B cell (primary cell): ENCODE measurements around the gene ERGIC1. TPM values are rescaled to one million over a fixed set of nuclear protein-coding genes. Genes with fewer than 3 reads are reported as not detected.

Source experiments
- ATAC-seq: fragments of 200-7000 bp; cut with Tn5 transposase; one replicate; pipeline ENCODE4 v1.10.0; 2021; ENCODE audit warnings: low read depth, mild to moderate bottlenecking, moderate number of reproducible peaks, moderate library complexity
- CTCF ChIA-PET: fragments of 350-600 bp; sonication (Branson Sonifier 250); formaldehyde crosslinking; loops from one replicate; lab custom pipeline; 2021; ENCODE audit warnings: antibody characterized with exemption, inconsistent platforms; lab: Charles Lee
- POLR2A ChIA-PET: fragments of 350-600 bp; sonication (Branson Sonifier 250); formaldehyde crosslinking; loops from one replicate; lab custom pipeline; 2021; ENCODE audit warnings: antibody characterized with exemption; lab: Charles Lee
- DNase-seq: peaks from one replicate; pipeline ENCODE4 v3.0.0; 2013
- H2AFZ ChIP-seq: 2 replicates; pipeline ENCODE4 v1.6.1; 2012; ENCODE audit warnings: mild to moderate bottlenecking, low read depth, low read length; ENCODE audit not compliant: insufficient read depth, poor library complexity, severe bottlenecking
- H3K27ac ChIP-seq, 2 donors: 1 replicate in 1 of 2; 2 replicates in 1 of 2; pipeline ENCODE4 v1.5.1; 2012 to 2013; ENCODE audit warnings: low read length in 2 of 2, mild to moderate bottlenecking in 2 of 2, moderate library complexity in 1 of 2
- H3K27me3 ChIP-seq, 4 experiments: fragments of 200-600 bp in 1 of 4; sonication (generic) in 1 of 4; replicated peaks in 1 of 4; 1 replicate in 2 of 4; 2 replicates in 2 of 4; pipeline versions ENCODE4 v1.6.1 to v1.7.0; 2013 to 2016; ENCODE audit warnings: low read length in 3 of 4, mild to moderate bottlenecking in 2 of 4, mixed read lengths in 1 of 4, moderate library complexity in 1 of 4; ENCODE audit not compliant: insufficient read depth in 4 of 4, control insufficient read depth in 3 of 4; ENCODE audit errors: control extremely low read depth in 1 of 4
- H3K36me3 ChIP-seq, 2 experiments: replicated peaks in 1 of 2; 1 replicate in 1 of 2; 2 replicates in 1 of 2; pipeline versions ENCODE4 v1.6.1 to v1.7.1; 2013; ENCODE audit warnings: low read length in 1 of 2; ENCODE audit not compliant: insufficient read depth in 2 of 2, control insufficient read depth in 1 of 2; ENCODE audit errors: control extremely low read depth in 1 of 2, extremely low read depth in 1 of 2
- H3K4me1 ChIP-seq, 2 donors: fragments of 200-600 bp in 1 of 2; sonication (generic) in 1 of 2; 1 replicate in 1 of 2; 2 replicates in 1 of 2; pipeline versions ENCODE4 v1.5.1 to v1.6.1; 2013 to 2017; ENCODE audit warnings: low read length in 2 of 2; ENCODE audit not compliant: control insufficient read depth in 2 of 2, insufficient read depth in 2 of 2
- H3K4me2 ChIP-seq: replicated peaks from 2 replicates; pipeline ENCODE3; 2012; ENCODE audit warnings: mild to moderate bottlenecking, low read depth, low read length; ENCODE audit not compliant: poor library complexity, severe bottlenecking
- H3K4me3 ChIP-seq, 5 experiments: fragments of 200-600 bp in 1 of 5; sonication (generic) in 1 of 5; 1 replicate in 3 of 5; 2 replicates in 2 of 5; pipeline versions ENCODE4 v1.5.1 to v1.7.0; 2011 to 2016; ENCODE audit warnings: low read length in 4 of 5, mild to moderate bottlenecking in 4 of 5, low read depth in 2 of 5, control low read depth in 1 of 5, moderate library complexity in 1 of 5; ENCODE audit not compliant: insufficient read depth in 1 of 5; ENCODE audit errors: control extremely low read depth in 1 of 5, extremely low read depth in 1 of 5
- H3K79me2 ChIP-seq: fragments of 200-600 bp; sonication (generic); one replicate; pipeline ENCODE4 v1.6.0; 2016; ENCODE audit warnings: low read length; ENCODE audit not compliant: control insufficient read depth, insufficient read depth
- H3K9ac ChIP-seq: fragments of 200-600 bp; sonication (generic); 2 replicates; pipeline ENCODE4 v1.6.1; 2017; ENCODE audit warnings: mild to moderate bottlenecking, low read length, moderate library complexity
- H3K9me3 ChIP-seq, 3 donors: one replicate each; pipeline versions ENCODE4 v1.6.1 to v1.7.1; 2013; ENCODE audit warnings: low read length in 2 of 3; ENCODE audit not compliant: control insufficient read depth in 2 of 3, insufficient read depth in 1 of 3; ENCODE audit errors: control extremely low read depth in 1 of 3
- H4K20me1 ChIP-seq: 2 replicates; pipeline ENCODE4 v1.6.0; 2012; ENCODE audit warnings: mild to moderate bottlenecking, low read length; ENCODE audit not compliant: insufficient read depth, control insufficient read depth, poor library complexity, severe bottlenecking
- H3K27ac Mint-ChIP-seq: one replicate; pipeline ENCODE4 v1.8.0; 2021; ENCODE audit warnings: mixed read lengths
- H3K27me3 Mint-ChIP-seq: one replicate; pipeline ENCODE4 v1.8.0; 2021; ENCODE audit warnings: mixed read lengths
- H3K4me1 Mint-ChIP-seq: one replicate; pipeline ENCODE4 v1.8.0; 2021; ENCODE audit warnings: mixed read lengths
- H3K4me3 Mint-ChIP-seq: one replicate; pipeline ENCODE4 v1.8.0; 2021; ENCODE audit warnings: mixed read lengths
- H3K9me3 Mint-ChIP-seq: one replicate; pipeline ENCODE4 v1.8.0; 2022; ENCODE audit warnings: mixed read lengths; ENCODE audit not compliant: insufficient read depth
- CTCF ChIP-seq: fragments of 200-600 bp; IDR thresholded peaks from one replicate; pipeline ENCODE4 v1.8.0; 2022; ENCODE audit warnings: antibody characterized with exemption, mild to moderate bottlenecking
- EZH2 ChIP-seq: IDR thresholded peaks from 2 replicates; pipeline ENCODE4 v1.6.1; 2012; ENCODE audit warnings: borderline replicate concordance, low read depth, mild to moderate bottlenecking, moderate library complexity, low read length; ENCODE audit not compliant: insufficient read depth, poor library complexity, severe bottlenecking
- WGBS: methylation state at CpG from one replicate; pipeline ENCODE4 v1.1.5; 2013; ENCODE audit warnings: missing lambda C conversion rate; ENCODE audit not compliant: insufficient coverage; 5-methylcytosine and 5-hydroxymethylcytosine counted together
- intact Hi-C: fragments of 100-400 bp; cut with micrococcal nuclease; formaldehyde crosslinking; loops from one replicate; pipeline ENCODE4 v1.10.0; 2022
- polyA plus RNA-seq: library from polyadenylated mRNA; depleted of rRNA; stranded (reverse); fragments of >200 nt; gene quantifications from 2 replicates; pipeline ENCODE4 v1.2.3, GENCODE V29; 2012
- total RNA-seq, 2 donors: library from RNA; stranded (reverse); fragments of 120-200 nt in 1 of 2; gene quantifications; 1 replicate in 1 of 2; 2 replicates in 1 of 2; pipeline versions ENCODE4 v1.2.3 to v1.2.4, GENCODE V29; 2013 to 2022

ERGIC1 gene
- total and polyA plus RNA-seq, 2 donors (not counting 1 experiment from before 2014, with no cell fraction given): 86.3 to 140 TPM

GRCh38 chr5:172942556-172942955 lies 108.5 kb downstream of the ERGIC1 start:
- TF ChIP-seq CTCF (no peak), EZH2 (no peak)
- H3K9me3 Mint-ChIP-seq: no peaks in the 10 kb centered on the region
- DNase-seq (no peak), ATAC-seq (no peak)
- H4K20me1 ChIP-seq: no peaks in the 10 kb centered on the region
- no peak overlapping the region for H3K4me2 ChIP-seq
- H3K27ac ChIP-seq: no peak overlapping the region
- no peaks in the 10 kb centered on the region for H3K27me3 Mint-ChIP-seq
- H3K27me3 ChIP-seq: no peaks in the 10 kb centered on the region
- no peaks in the 10 kb centered on the region for H3K79me2 ChIP-seq
- no peak overlapping the region for H3K4me3 Mint-ChIP-seq
- H3K4me1 Mint-ChIP-seq: no peaks in the 10 kb centered on the region
- intact Hi-C loops: no loop called here
- H2AFZ ChIP-seq: no peak overlapping the region
- H3K9me3 ChIP-seq: no peaks in the 10 kb centered on the region
- 97% methylated on average over 11 of the region's 11 CpGs for WGBS
- no peak overlapping the region for H3K9ac ChIP-seq
- H3K27ac Mint-ChIP-seq: no peak overlapping the region
- H3K4me3 ChIP-seq: no peak overlapping the region
- peaks cover 1 to 63% of the 10 kb centered on the region in 2 experiments for H3K36me3 ChIP-seq
- ChIA-PET CTCF (interaction anchor here (1.0 to 2.0 kb wide), 2 partner anchors 10 to 222 kb away, joined by 3 to 12 read pairs; no protein-coding TSS in a partner anchor), POLR2A (no interaction called here)
- no peaks in the 10 kb centered on the region for H3K4me1 ChIP-seq

GRCh38 chr5:172943283-172943841 lies 109.3 kb downstream of the ERGIC1 start:
- POLR2A ChIA-PET: no interaction called here
- no peaks in the 10 kb centered on the region for H4K20me1 ChIP-seq
- intact Hi-C loops: no loop called here
- no peaks in the 10 kb centered on the region for H3K4me1 Mint-ChIP-seq
- TF ChIP-seq EZH2: no peak
- TF ChIP-seq CTCF: no peak
- H2AFZ ChIP-seq: no peak overlapping the region
- CTCF ChIA-PET: interaction anchor here (2.0 kb wide), 1 partner anchor 10 kb away, joined by 12 read pairs; no protein-coding TSS in a partner anchor
- no peaks in the 10 kb centered on the region for H3K9me3 ChIP-seq
- no peak overlapping the region for H3K4me3 ChIP-seq
- H3K4me3 Mint-ChIP-seq: no peak overlapping the region
- H3K36me3 ChIP-seq: peaks cover 1 to 56% of the 10 kb centered on the region in 2 experiments
- ATAC-seq: no peak
- H3K27me3 ChIP-seq: no peaks in the 10 kb centered on the region
- H3K4me1 ChIP-seq: no peaks in the 10 kb centered on the region
- WGBS: 78% methylated on average over 16 of the region's 18 CpGs
- no peaks in the 10 kb centered on the region for H3K9me3 Mint-ChIP-seq
- no peak overlapping the region for H3K27ac Mint-ChIP-seq
- H3K27me3 Mint-ChIP-seq: no peaks in the 10 kb centered on the region
- no peak overlapping the region for H3K27ac ChIP-seq
- DNase-seq: no peak
- no peak overlapping the region for H3K4me2 ChIP-seq
- H3K9ac ChIP-seq: no peak overlapping the region
- H3K79me2 ChIP-seq: no peaks in the 10 kb centered on the region
